Gastroesophageal sphincter (tissue), 4 donors: ENCODE measurements around the gene FKBP1B. TPM values are rescaled to one million over a fixed set of nuclear protein-coding genes. Genes with fewer than 3 reads are reported as not detected.
"Not testable (repeated sequence)": the region's sequence is repeated elsewhere in the genome, so short reads cannot be mapped to it uniquely, and the experiment has no call there.

Experiments
- ATAC-seq: fragments of 150-250 bp; one replicate; pipeline ENCODE4 v1.9.1; 2016; ENCODE audit warnings: mild to moderate bottlenecking, moderate library complexity
- H3K27ac ChIP-seq, 4 donors: fragments of 200-600 bp; sonication (generic) in 3 of 4; 1 replicate in 3 of 4; 2 replicates in 1 of 4; pipeline ENCODE4 v1.5.1; 2016 to 2019
- H3K27me3 ChIP-seq: fragments of 200-600 bp; sonication (generic); one replicate; pipeline ENCODE4 v1.5.1; 2019
- H3K36me3 ChIP-seq, 2 donors: fragments of 200-600 bp; sonication (generic); one replicate each; pipeline ENCODE4 v1.5.1; 2019; ENCODE audit warnings: control low read depth in 1 of 2
- H3K4me1 ChIP-seq, 3 donors: fragments of 200-600 bp; sonication (generic); 1 replicate in 2 of 3; 2 replicates in 1 of 3; pipeline ENCODE4 v1.5.1; 2016 to 2019; ENCODE audit warnings: control low read depth in 2 of 3
- H3K4me3 ChIP-seq, 2 donors: fragments of 200-600 bp; sonication (generic); one replicate each; pipeline ENCODE4 v1.5.1; 2019; ENCODE audit warnings: mild to moderate bottlenecking in 1 of 2, moderate library complexity in 1 of 2
- H3K9me3 ChIP-seq, 3 donors: fragments of 200-600 bp; sonication (generic); one replicate each; pipeline ENCODE4 v1.5.1; 2017 to 2019; ENCODE audit warnings: control low read depth in 2 of 3
- EP300 ChIP-seq: sonication (generic); formaldehyde crosslinking; IDR thresholded peaks from one replicate; pipeline ENCODE4 v1.6.1; 2017; ENCODE audit warnings: antibody characterized with exemption, mild to moderate bottlenecking
- POLR2A ChIP-seq, 2 donors: fragments of 450-650 bp; IDR thresholded peaks; one replicate each; pipeline ENCODE4 v1.6.1; 2017; ENCODE audit warnings: antibody characterized with exemption in 2 of 2, mild to moderate bottlenecking in 2 of 2, moderate library complexity in 1 of 2
- POLR2AphosphoS5 ChIP-seq: sonication (generic); formaldehyde crosslinking; IDR thresholded peaks from one replicate; pipeline ENCODE4 v1.6.1; 2017; ENCODE audit warnings: antibody characterized with exemption
- WGBS, 2 donors: methylation state at CpG; one replicate each; pipeline ENCODE4 v1.1.5; 2018; ENCODE audit warnings: low coverage in 1 of 2; 5-methylcytosine and 5-hydroxymethylcytosine counted together
- total RNA-seq, 4 donors: library from RNA; depleted of rRNA; stranded (reverse); fragments of >200 nt; gene quantifications; one replicate each; pipeline ENCODE4 v1.1.0, GENCODE V29; 2016
- TF ChIP-seq, protein P1 (sequence below), 4 experiments: fragments of 200-600 bp in 2 of 4; fragments of 450-650 bp in 2 of 4; sonication (generic) in 1 of 4; IDR thresholded peaks; one replicate each; pipeline ENCODE4 v1.5.1; 2017 to 2019; ENCODE audit warnings: antibody characterized with exemption in 4 of 4, mild to moderate bottlenecking in 2 of 4, moderate library complexity in 2 of 4

FKBP1B gene
- total RNA-seq, 4 donors from 2014 or later: 2.3 to 8.6 (median 5.5) TPM

DNA sequence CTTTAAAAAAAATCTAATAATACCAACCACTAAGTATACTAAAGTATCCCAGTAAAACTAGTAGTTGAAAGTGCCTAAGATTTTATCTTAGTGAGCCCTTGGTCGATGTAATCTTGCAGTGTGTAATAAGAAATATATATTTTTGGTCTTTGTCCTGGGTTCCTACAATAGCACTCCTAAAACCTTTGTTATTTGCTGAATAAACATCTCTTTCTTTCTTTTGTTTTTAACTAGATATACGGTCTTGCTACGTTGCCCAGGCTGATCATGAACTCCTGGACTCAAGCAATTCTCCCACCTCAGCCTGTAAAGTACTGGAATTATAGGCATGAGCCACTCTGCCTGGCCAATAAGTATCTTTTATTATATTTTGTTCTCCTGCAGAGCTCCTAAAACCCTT, 37.5 kb downstream of the FKBP1B start:
- no peak for ATAC-seq

DNA sequence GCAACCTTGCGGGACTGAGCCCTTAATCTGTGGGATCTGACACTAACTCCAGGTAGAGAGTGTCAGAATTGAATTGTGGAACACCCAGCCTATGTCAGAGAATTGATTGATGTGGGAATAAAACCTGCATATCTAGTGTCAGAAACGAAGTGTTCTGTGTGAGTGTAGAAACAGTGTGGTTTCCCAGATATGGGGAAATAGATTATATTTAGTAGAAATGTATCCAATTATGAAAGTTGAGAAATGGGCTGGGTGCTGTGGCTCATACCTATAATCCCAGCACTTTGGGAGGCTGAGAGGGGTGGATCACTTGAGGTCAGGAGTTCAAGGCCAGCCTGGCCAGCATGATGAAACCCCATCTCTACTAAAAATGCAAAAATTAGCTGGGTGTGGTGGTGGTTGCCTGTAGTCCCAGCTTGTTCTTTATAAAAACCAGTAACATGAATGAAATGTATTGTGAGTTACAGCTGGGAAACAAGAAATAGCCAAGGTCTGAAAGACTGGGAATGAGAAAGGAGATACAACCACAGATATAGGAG, 39.3 kb downstream of the FKBP1B start:
- TF ChIP-seq POLR2A (IDR thresholded peaks at IDR 0.05) (no peak), EP300 (no peak), POLR2AphosphoS5 (no peak)
- TF ChIP-seq, protein P1, sequence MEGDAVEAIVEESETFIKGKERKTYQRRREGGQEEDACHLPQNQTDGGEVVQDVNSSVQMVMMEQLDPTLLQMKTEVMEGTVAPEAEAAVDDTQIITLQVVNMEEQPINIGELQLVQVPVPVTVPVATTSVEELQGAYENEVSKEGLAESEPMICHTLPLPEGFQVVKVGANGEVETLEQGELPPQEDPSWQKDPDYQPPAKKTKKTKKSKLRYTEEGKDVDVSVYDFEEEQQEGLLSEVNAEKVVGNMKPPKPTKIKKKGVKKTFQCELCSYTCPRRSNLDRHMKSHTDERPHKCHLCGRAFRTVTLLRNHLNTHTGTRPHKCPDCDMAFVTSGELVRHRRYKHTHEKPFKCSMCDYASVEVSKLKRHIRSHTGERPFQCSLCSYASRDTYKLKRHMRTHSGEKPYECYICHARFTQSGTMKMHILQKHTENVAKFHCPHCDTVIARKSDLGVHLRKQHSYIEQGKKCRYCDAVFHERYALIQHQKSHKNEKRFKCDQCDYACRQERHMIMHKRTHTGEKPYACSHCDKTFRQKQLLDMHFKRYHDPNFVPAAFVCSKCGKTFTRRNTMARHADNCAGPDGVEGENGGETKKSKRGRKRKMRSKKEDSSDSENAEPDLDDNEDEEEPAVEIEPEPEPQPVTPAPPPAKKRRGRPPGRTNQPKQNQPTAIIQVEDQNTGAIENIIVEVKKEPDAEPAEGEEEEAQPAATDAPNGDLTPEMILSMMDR (IDR thresholded peaks at IDR 0.05): no peak
- ATAC-seq: no peak
- Histone ChIP-seq H3K27me3 (no peaks in the 10 kb centered on the region), H3K4me3 (no peak overlapping the region), H3K36me3 (peaks cover 0 to 33% of the 10 kb centered on the region in 2 donors), H3K27ac (no peak overlapping the region), H3K4me1 (peaks cover 0 to 12% (median 5%) of the 10 kb centered on the region in 3 donors), H3K9me3 (no peaks in the 10 kb centered on the region)
- 85 to 96% methylated on average over 1 to 2 of the region's 2 CpGs for whole genome bisulfite sequencing, 2 donors

More for the DNA sequence above, 37.5 kb downstream of the FKBP1B start:
- Histone ChIP-seq H3K36me3 (peaks cover 0 to 34% of the 10 kb centered on the region in 2 donors), H3K4me1 (peaks cover 0 to 24% (median 11%) of the 10 kb centered on the region in 3 donors), H3K4me3 (no peak overlapping the region), H3K9me3 (no peaks in the 10 kb centered on the region), H3K27ac (no peak overlapping the region), H3K27me3 (no peaks in the 10 kb centered on the region)
- TF ChIP-seq, protein P1 (IDR thresholded peaks at IDR 0.05): no peak
- WGBS, 2 donors: 77 to 87% methylated on average over 2 to 3 of the region's 3 CpGs

DNA sequence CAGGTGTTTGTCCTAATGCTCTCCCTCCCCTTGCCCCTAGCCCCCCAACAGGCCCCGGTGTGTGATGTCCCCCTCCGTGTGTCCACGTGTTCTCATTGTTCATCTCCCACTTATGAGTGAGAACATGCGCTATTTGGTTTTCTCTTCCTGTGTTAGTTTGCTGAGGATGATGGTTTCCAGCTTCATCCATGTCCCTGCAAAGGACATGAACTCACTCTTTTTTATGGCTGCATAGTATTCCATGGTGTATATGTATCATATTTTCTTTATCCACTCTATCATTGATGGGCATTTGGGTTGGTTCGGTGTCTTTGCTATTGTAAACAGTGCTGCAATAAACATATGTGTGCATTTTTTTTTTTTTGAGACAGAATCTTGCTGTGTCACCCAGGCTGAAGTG, 43.7 kb downstream of the FKBP1B start:
- not testable (repeated sequence) for H3K4me1 ChIP-seq
- peaks cover 0 to 51% of the 10 kb centered on the region in 2 donors for H3K36me3 ChIP-seq

DNA sequence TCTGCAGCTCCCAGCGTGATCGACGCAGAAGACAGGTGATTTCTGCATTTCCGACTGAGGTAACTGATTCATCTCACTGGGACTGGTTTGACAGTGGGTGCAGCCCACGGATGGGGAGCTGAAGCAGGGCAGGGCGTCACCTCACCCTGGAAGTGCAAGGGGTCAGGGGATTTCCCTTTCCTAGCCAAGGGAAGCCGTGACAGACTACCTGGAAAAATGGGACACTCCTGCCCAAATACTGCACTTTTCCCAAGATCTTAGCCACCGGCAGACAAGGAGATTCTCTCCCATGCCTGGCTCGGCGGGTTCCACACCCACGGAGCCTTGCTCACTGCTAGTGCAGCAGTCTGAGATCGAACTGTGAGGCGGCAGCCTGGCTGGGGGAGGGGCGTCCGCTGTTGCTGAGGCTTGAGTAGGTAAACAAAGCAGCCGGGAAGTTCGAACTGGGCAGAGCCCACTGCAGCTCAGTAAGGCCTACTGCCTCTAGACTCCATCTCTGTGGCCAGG, 45.7 kb downstream of the FKBP1B start:
- peaks cover 0 to 45% of the 10 kb centered on the region in 2 donors for H3K36me3 ChIP-seq
- WGBS, 2 donors: 98% methylated on average over 5 of the region's 17 CpGs; no CpG with 5 or more reads in 1 of the 2 donors
- not testable (repeated sequence) for ATAC-seq, H3K9me3 ChIP-seq, H3K4me1 ChIP-seq, H3K4me3 ChIP-seq, H3K27ac ChIP-seq, H3K27me3 ChIP-seq

More for the DNA sequence above, 43.7 kb downstream of the FKBP1B start:
- not testable (repeated sequence) for H3K27ac ChIP-seq, H3K4me3 ChIP-seq, H3K9me3 ChIP-seq, H3K27me3 ChIP-seq, ATAC-seq
- WGBS, 2 donors: 86 to 95% methylated on average over 1 to 4 of the region's 5 CpGs

- not testable (repeated sequence) for H3K9me3 ChIP-seq, H3K27me3 ChIP-seq, H3K4me3 ChIP-seq, ATAC-seq, H3K4me1 ChIP-seq, H3K27ac ChIP-seq
- 100% methylated on average over 1 to 2 of the region's 2 CpGs for WGBS, 2 donors
- H3K36me3 ChIP-seq: peaks cover 0 to 42% of the 10 kb centered on the region in 2 donors
These were observed 51.2 kb downstream of the FKBP1B start for GRCh38 chr2:24100732-24101131.

DNA sequence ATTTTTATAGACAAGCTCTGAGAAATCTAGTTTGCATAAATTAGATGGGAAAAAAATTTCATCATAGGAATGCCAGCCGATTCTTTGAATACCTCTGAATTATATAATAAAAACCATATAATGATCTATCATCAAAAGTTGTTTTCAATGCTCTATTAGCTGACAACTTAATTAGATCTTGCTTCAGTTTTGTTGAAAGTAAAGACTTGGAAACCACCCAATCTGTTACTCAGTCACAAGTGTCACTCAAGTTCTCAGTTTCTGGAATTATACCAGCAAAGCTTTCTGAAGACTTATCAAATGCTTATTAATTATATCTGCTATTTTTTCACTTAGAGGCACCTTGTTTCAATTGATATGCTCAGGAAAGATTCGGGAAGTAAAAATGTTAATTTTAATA, 52.5 kb downstream of the FKBP1B start:
- Histone ChIP-seq H3K27ac (no peak overlapping the region), H3K4me3 (no peak overlapping the region), H3K9me3 (no peaks in the 10 kb centered on the region), H3K27me3 (no peaks in the 10 kb centered on the region), H3K4me1 (peaks cover 0 to 9% (median 0%) of the 10 kb centered on the region in 3 donors), H3K36me3 (peaks cover 0 to 30% of the 10 kb centered on the region in 2 donors)
- no peak for TF ChIP-seq POLR2AphosphoS5
- no peak for TF ChIP-seq POLR2A (IDR thresholded peaks at IDR 0.05)
- TF ChIP-seq, protein P1 (IDR thresholded peaks at IDR 0.05): no peak
- no peak for TF ChIP-seq EP300
- WGBS, 2 donors: 92 to 94% methylated on average over 2 of the region's 2 CpGs
- no peak for ATAC-seq
